ENCODE results near the gene CEP89. TPM values are rescaled to one million over a fixed set of nuclear protein-coding genes. Genes with fewer than 3 reads are reported as not detected.

The CEP89 gene
- total RNA-seq, 4 donors from 2014 or later, result 8.8 to 19.8 (median 14.0) TPM

- no peaks in the 10 kb centered on the region for H3K4me1 ChIP-seq
- DNase-seq, result no peak
- no peaks in the 10 kb centered on the region for H3K9me3 ChIP-seq
- peaks cover 0 to 10% (median 0%) of the 10 kb centered on the region in 3 donors for H3K36me3 ChIP-seq
- no peaks in the 10 kb centered on the region for H3K27me3 ChIP-seq
- H3K27ac ChIP-seq, result no peak overlapping the region
- no peak overlapping the region for H3K4me3 ChIP-seq
- TF ChIP-seq POLR2A (IDR thresholded peaks at IDR 0.05), result no peak
- no peak for TF ChIP-seq CTCF (IDR thresholded peaks at IDR 0.05)
Measured at GRCh38 chr19:32916969-32917615, 54.7 kb downstream of the CEP89 start.

GRCh38 chr19:32914879-32915660 lies 56.7 kb downstream of the CEP89 start:
- Histone ChIP-seq H3K9me3 (no peaks in the 10 kb centered on the region), H3K27ac (no peak overlapping the region), H3K4me1 (no peaks in the 10 kb centered on the region), H3K36me3 (peaks cover 0 to 13% (median 0%) of the 10 kb centered on the region in 3 donors), H3K27me3 (no peaks in the 10 kb centered on the region), H3K4me3 (no peak overlapping the region)
- TF ChIP-seq POLR2A (IDR thresholded peaks at IDR 0.05) (no peak), CTCF (IDR thresholded peaks at IDR 0.05) (no peak)
- DNase-seq, result no peak

GRCh38 chr19:32911467-32911866 lies 60.3 kb downstream of the CEP89 start:
- no peaks in the 10 kb centered on the region for H3K9me3 ChIP-seq
- no peak overlapping the region for H3K27ac ChIP-seq
- DNase-seq, result no peak
- peaks cover 0 to 16% (median 0%) of the 10 kb centered on the region in 3 donors for H3K36me3 ChIP-seq
- H3K4me1 ChIP-seq, result no peaks in the 10 kb centered on the region
- H3K27me3 ChIP-seq, result no peaks in the 10 kb centered on the region
- no peak overlapping the region for H3K4me3 ChIP-seq
- TF ChIP-seq POLR2A (IDR thresholded peaks at IDR 0.05) (no peak), CTCF (IDR thresholded peaks at IDR 0.05) (no peak)

GRCh38 chr19:32910874-32911273 lies 60.9 kb downstream of the CEP89 start:
- H3K27ac ChIP-seq, result no peak overlapping the region
- H3K27me3 ChIP-seq, result no peaks in the 10 kb centered on the region
- H3K4me3 ChIP-seq, result no peak overlapping the region
- no peaks in the 10 kb centered on the region for H3K9me3 ChIP-seq
- peaks cover 0 to 16% (median 0%) of the 10 kb centered on the region in 3 donors for H3K36me3 ChIP-seq
- no peaks in the 10 kb centered on the region for H3K4me1 ChIP-seq
- no peak for DNase-seq
- TF ChIP-seq POLR2A (IDR thresholded peaks at IDR 0.05) (no peak), CTCF (IDR thresholded peaks at IDR 0.05) (no peak)

GRCh38 chr19:32910094-32910493 lies 61.7 kb downstream of the CEP89 start:
- Histone ChIP-seq H3K4me1 (no peaks in the 10 kb centered on the region), H3K36me3 (peaks cover 0 to 14% (median 0%) of the 10 kb centered on the region in 3 donors), H3K9me3 (no peaks in the 10 kb centered on the region), H3K27ac (no peak overlapping the region), H3K27me3 (no peaks in the 10 kb centered on the region), H3K4me3 (no peak overlapping the region)
- TF ChIP-seq CTCF (IDR thresholded peaks at IDR 0.05) (no peak), POLR2A (IDR thresholded peaks at IDR 0.05) (no peak)
- DNase-seq, result no peak
